H7 (cell line): ENCODE data around the gene SEC14L5. TPM values are rescaled to one million over a fixed set of nuclear protein-coding genes. Genes with fewer than 3 reads are reported as not detected.

Experiments used
- DNase-seq: peaks from one replicate; pipeline ENCODE4 v3.0.0; 2012
- H3K27me3 ChIP-seq: 2 replicates; pipeline ENCODE4 v1.6.0; 2011; ENCODE audit warnings: mild to moderate bottlenecking, low read length; ENCODE audit not compliant: control insufficient read depth, insufficient read depth
- H3K36me3 ChIP-seq: replicated peaks from 2 replicates; pipeline ENCODE4 v1.5.1; 2011; ENCODE audit warnings: low read length; ENCODE audit not compliant: control insufficient read depth, insufficient read depth
- H3K4me3 ChIP-seq: 2 replicates; pipeline ENCODE4 v1.5.1; 2011; ENCODE audit warnings: low read depth, mild to moderate bottlenecking, control low read depth, low read length, moderate library complexity; ENCODE audit not compliant: insufficient read depth
- total RNA-seq: library from RNA; depleted of rRNA; stranded (reverse); fragments of >200 nt; shearing (Covaris generic); gene quantifications from 2 replicates; pipeline ENCODE4 v1.2.3, GENCODE V29; 2014; rRNA removed

Gene SEC14L5
- total RNA-seq, 1 experiment from 2014 or later = 2.1 TPM

GRCh38 chr16:5058476-5058875, 100.3 kb downstream of the SEC14L5 start:
- Histone ChIP-seq H3K36me3 (no peaks in the 10 kb centered on the region), H3K27me3 (no peaks in the 10 kb centered on the region), H3K4me3 (no peak overlapping the region)
- peak; percentile 93 for DNase-seq

GRCh38 chr16:5059386-5060072, 101.4 kb downstream of the SEC14L5 start:
- DNase-seq = peak; percentile 79
- H3K4me3 ChIP-seq = no peak overlapping the region
- H3K36me3 ChIP-seq = no peaks in the 10 kb centered on the region
- no peaks in the 10 kb centered on the region for H3K27me3 ChIP-seq

GRCh38 chr16:5060073-5060641, 102.0 kb downstream of the SEC14L5 start:
- H3K4me3 ChIP-seq = no peak overlapping the region
- no peaks in the 10 kb centered on the region for H3K27me3 ChIP-seq
- no peak for DNase-seq
- no peaks in the 10 kb centered on the region for H3K36me3 ChIP-seq

- H3K36me3 ChIP-seq = no peaks in the 10 kb centered on the region
- H3K4me3 ChIP-seq = no peak overlapping the region
- H3K27me3 ChIP-seq = no peaks in the 10 kb centered on the region
- DNase-seq = peak; percentile 35
These were observed 103.9 kb downstream of the SEC14L5 start for GRCh38 chr16:5062051-5062450.

GRCh38 chr16:5062790-5063765, 104.9 kb downstream of the SEC14L5 start:
- Histone ChIP-seq H3K27me3 (no peaks in the 10 kb centered on the region), H3K36me3 (no peaks in the 10 kb centered on the region), H3K4me3 (no peak overlapping the region)
- peak; percentile 48 for DNase-seq

- DNase-seq = no peak
- Histone ChIP-seq H3K27me3 (no peaks in the 10 kb centered on the region), H3K36me3 (no peaks in the 10 kb centered on the region), H3K4me3 (no peak overlapping the region)
These were observed 106.8 kb downstream of the SEC14L5 start for GRCh38 chr16:5064915-5065314.

- H3K4me3 ChIP-seq = no peak overlapping the region
- H3K27me3 ChIP-seq = no peaks in the 10 kb centered on the region
- H3K36me3 ChIP-seq = no peaks in the 10 kb centered on the region
- DNase-seq = no peak
These were observed 107.2 kb downstream of the SEC14L5 start for GRCh38 chr16:5065326-5065725.

- H3K36me3 ChIP-seq = no peaks in the 10 kb centered on the region
- no peak for DNase-seq
- H3K4me3 ChIP-seq = no peak within 1 kb of the TSS
- no peaks in the 10 kb centered on the region for H3K27me3 ChIP-seq
These were observed 107.7 kb downstream of the SEC14L5 start, which contains the start of gene C16orf89 for GRCh38 chr16:5065813-5066212. C16orf89 (minus strand) TSS chr16:5065956; CDS start chr16:5065908, 48 bp downstream.

- no peaks in the 10 kb centered on the region for H3K27me3 ChIP-seq
- no peak for DNase-seq
- H3K4me3 ChIP-seq = no peak overlapping the region
- H3K36me3 ChIP-seq = no peaks in the 10 kb centered on the region
These were observed 108.4 kb downstream of the SEC14L5 start for GRCh38 chr16:5066511-5066910.

Other genes starting within 250 kb of the SEC14L5 start
- gene ANKS3, start 224.1 kb upstream of the SEC14L5 start, total RNA-seq = 19.5 and 21.8 TPM in 2 replicates
- gene DNAAF8, start 223.8 kb upstream of the SEC14L5 start, total RNA-seq = 1.1 TPM in 1 of 2 replicates, not detected in the other
- gene ZNF500, start 191.2 kb upstream of the SEC14L5 start, total RNA-seq = 17.3 and 19.3 TPM in 2 replicates
- not detected in 2 replicates for gene SEPTIN12, start 170.0 kb upstream of the SEC14L5 start, total RNA-seq
- not detected in 2 replicates for gene SMIM22, start 163.0 kb upstream of the SEC14L5 start, total RNA-seq
- gene ROGDI, start 155.7 kb upstream of the SEC14L5 start, total RNA-seq = 26.4 and 37.0 TPM in 2 replicates
- gene GLYR1, start 111.0 kb upstream of the SEC14L5 start, total RNA-seq = 56.6 and 64.7 TPM in 2 replicates
- 32.8 and 36.7 TPM in 2 replicates for gene UBN1, start 110.8 kb upstream of the SEC14L5 start, total RNA-seq
- gene PPL, start 21.2 kb upstream of the SEC14L5 start, total RNA-seq = 9.2 and 10.2 TPM in 2 replicates
- 11.9 and 12.7 TPM in 2 replicates for gene NAGPA, start 75.6 kb downstream of the SEC14L5 start, total RNA-seq
- 3.4 and 4.1 TPM in 2 replicates for gene C16orf89, start 107.6 kb downstream of the SEC14L5 start, total RNA-seq
- 18.7 and 19.6 TPM in 2 replicates for gene ALG1, start 113.5 kb downstream of the SEC14L5 start, total RNA-seq
- 30.9 and 38.0 TPM in 2 replicates for gene EEF2KMT, start 139.5 kb downstream of the SEC14L5 start, total RNA-seq